ENCODE results near the gene ATXN10.

ATXN10 gene

GRCh38 chr22:45869340-45869847 lies 197.8 kb downstream of the ATXN10 start:
- Histone ChIP-seq H3K36me3 (ENCODE audit: low read depth) (no peaks in the 10 kb centered on the region), H3K9me3 (ENCODE audit: severe bottlenecking) (no peaks in the 10 kb centered on the region), H3K27ac (ENCODE audit: poor library complexity, severe bottlenecking) (no peak overlapping the region), H3K4me3 (ENCODE audit: severe bottlenecking) (no peak overlapping the region), H3K4me1 (ENCODE audit: insufficient read depth, poor library complexity, severe bottlenecking) (no peaks in the 10 kb centered on the region), H3K27me3 (ENCODE audit: insufficient read depth, poor library complexity, severe bottlenecking) (peaks cover 15% of the 10 kb centered on the region)
- no peak for TF ChIP-seq CTCF (IDR thresholded peaks at IDR 0.05; ENCODE audit: poor library complexity, severe bottlenecking)
- ATAC-seq (ENCODE audit: low read depth) (no peak; the same call in 2 of the 3 replicates), DNase-seq (ENCODE audit: low spot score) (no peak)

GRCh38 chr22:45870011-45870410 lies 198.4 kb downstream of the ATXN10 start:
- H3K27ac ChIP-seq (ENCODE audit: poor library complexity, severe bottlenecking): no peak overlapping the region
- no peaks in the 10 kb centered on the region for H3K4me1 ChIP-seq (ENCODE audit: insufficient read depth, poor library complexity, severe bottlenecking)
- no peak overlapping the region for H3K4me3 ChIP-seq (ENCODE audit: severe bottlenecking)
- H3K36me3 ChIP-seq (ENCODE audit: low read depth): no peaks in the 10 kb centered on the region
- ATAC-seq (ENCODE audit: low read depth) (no peak), DNase-seq (ENCODE audit: low spot score) (no peak)
- TF ChIP-seq CTCF (IDR thresholded peaks at IDR 0.05; ENCODE audit: poor library complexity, severe bottlenecking): no peak
- H3K9me3 ChIP-seq (ENCODE audit: severe bottlenecking): no peaks in the 10 kb centered on the region
- H3K27me3 ChIP-seq (ENCODE audit: insufficient read depth, poor library complexity, severe bottlenecking): peaks cover 15% of the 10 kb centered on the region

- ATAC-seq (ENCODE audit: low read depth) (no peak), DNase-seq (ENCODE audit: low spot score) (no peak)
- Histone ChIP-seq H3K4me1 (ENCODE audit: insufficient read depth, poor library complexity, severe bottlenecking) (no peaks in the 10 kb centered on the region), H3K27me3 (ENCODE audit: insufficient read depth, poor library complexity, severe bottlenecking) (peaks cover 12% of the 10 kb centered on the region), H3K27ac (ENCODE audit: poor library complexity, severe bottlenecking) (no peak overlapping the region), H3K36me3 (ENCODE audit: low read depth) (no peaks in the 10 kb centered on the region), H3K4me3 (ENCODE audit: severe bottlenecking) (no peak overlapping the region), H3K9me3 (ENCODE audit: severe bottlenecking) (no peaks in the 10 kb centered on the region)
- no peak for TF ChIP-seq CTCF (IDR thresholded peaks at IDR 0.05; ENCODE audit: poor library complexity, severe bottlenecking)
Measured at GRCh38 chr22:45871721-45872120, 200.1 kb downstream of the ATXN10 start.

GRCh38 chr22:45872659-45873263 lies 201.1 kb downstream of the ATXN10 start:
- ATAC-seq (ENCODE audit: low read depth): no peak
- H3K9me3 ChIP-seq (ENCODE audit: severe bottlenecking): no peaks in the 10 kb centered on the region
- H3K36me3 ChIP-seq (ENCODE audit: low read depth): no peaks in the 10 kb centered on the region
- H3K27ac ChIP-seq (ENCODE audit: poor library complexity, severe bottlenecking): no peak overlapping the region
- TF ChIP-seq CTCF (IDR thresholded peaks at IDR 0.05; ENCODE audit: poor library complexity, severe bottlenecking): no peak
- H3K4me3 ChIP-seq (ENCODE audit: severe bottlenecking): no peak overlapping the region
- H3K4me1 ChIP-seq (ENCODE audit: insufficient read depth, poor library complexity, severe bottlenecking): no peaks in the 10 kb centered on the region
- DNase-seq (ENCODE audit: low spot score): no peak
- H3K27me3 ChIP-seq (ENCODE audit: insufficient read depth, poor library complexity, severe bottlenecking): peaks cover 2% of the 10 kb centered on the region

Data from RWPE2 (cell line).